ENCODE measurements around the gene C1QTNF9. TPM values are rescaled to one million over a fixed set of nuclear protein-coding genes. Genes with fewer than 3 reads are reported as not detected.
"Not testable (repeated sequence)": the region's sequence is repeated elsewhere in the genome, so short reads cannot be mapped to it uniquely, and the experiment has no call there.

The C1QTNF9 gene
- total RNA-seq, 2 donors from 2014 or later, result 0.14 TPM; not detected in 1

GRCh38 chr13:24348385-24348784 is 39.0 kb downstream of the C1QTNF9 start:
- ATAC-seq (replicated peaks in 1 of 2), result no peak
- DNase-seq, result no peak
- no peaks in the 10 kb centered on the region for H3K36me3 Mint-ChIP-seq (ENCODE audit: insufficient read depth in 2 of 2)

DNA sequence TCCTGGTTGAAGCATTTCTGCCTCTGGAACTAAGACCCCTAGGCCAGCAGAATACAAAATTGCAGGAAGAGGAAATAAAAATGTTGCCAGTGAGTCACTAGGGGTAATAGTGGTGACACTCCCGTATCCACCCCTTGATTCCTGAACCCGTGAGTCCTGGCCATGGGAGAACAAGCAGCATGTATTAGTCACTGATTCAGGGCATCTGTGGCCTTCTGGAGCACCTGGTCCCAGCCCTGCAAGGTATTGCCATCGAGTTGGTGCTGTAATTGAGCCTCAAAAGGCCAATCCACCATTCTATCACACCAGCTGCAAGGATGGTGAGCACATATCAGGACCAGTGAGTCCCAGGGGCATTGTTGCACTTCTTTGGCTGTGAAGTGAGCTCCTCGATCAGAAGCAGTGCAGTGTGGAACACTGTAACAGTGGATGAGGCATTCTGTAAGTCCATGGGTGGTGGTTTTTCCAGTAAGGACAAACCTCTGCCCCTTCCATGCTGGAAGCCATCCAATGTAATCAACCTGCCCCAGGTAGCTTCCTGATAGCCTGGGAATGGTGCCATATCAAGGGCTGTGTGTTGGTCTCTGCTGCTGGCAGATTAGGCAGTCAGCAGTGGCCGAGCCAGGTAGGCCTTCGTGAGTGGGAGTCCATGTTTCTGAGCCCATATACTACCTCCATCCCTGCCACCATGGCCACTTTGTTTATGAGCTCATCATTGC is 39.6 kb downstream of the C1QTNF9 start:
- Mint-ChIP-seq H3K4me1 (ENCODE audit: low read depth) (no peaks in the 10 kb centered on the region), H3K27me3 (ENCODE audit: low read depth) (no peaks in the 10 kb centered on the region), H3K9me3 (no peaks in the 10 kb centered on the region), H3K4me3 (no peak overlapping the region), H3K36me3 (ENCODE audit: insufficient read depth in 2 of 2) (no peaks in the 10 kb centered on the region), H3K27ac (no peak overlapping the region)
- no peak for DNase-seq
- no peak for ATAC-seq (replicated peaks in 1 of 2)

More at GRCh38 chr13:24348385-24348784, 39.0 kb downstream of the C1QTNF9 start:
- Mint-ChIP-seq H3K27me3 (ENCODE audit: low read depth) (no peaks in the 10 kb centered on the region), H3K27ac (no peak overlapping the region), H3K4me3 (no peak overlapping the region), H3K4me1 (ENCODE audit: low read depth) (no peaks in the 10 kb centered on the region), H3K9me3 (no peaks in the 10 kb centered on the region)

DNA sequence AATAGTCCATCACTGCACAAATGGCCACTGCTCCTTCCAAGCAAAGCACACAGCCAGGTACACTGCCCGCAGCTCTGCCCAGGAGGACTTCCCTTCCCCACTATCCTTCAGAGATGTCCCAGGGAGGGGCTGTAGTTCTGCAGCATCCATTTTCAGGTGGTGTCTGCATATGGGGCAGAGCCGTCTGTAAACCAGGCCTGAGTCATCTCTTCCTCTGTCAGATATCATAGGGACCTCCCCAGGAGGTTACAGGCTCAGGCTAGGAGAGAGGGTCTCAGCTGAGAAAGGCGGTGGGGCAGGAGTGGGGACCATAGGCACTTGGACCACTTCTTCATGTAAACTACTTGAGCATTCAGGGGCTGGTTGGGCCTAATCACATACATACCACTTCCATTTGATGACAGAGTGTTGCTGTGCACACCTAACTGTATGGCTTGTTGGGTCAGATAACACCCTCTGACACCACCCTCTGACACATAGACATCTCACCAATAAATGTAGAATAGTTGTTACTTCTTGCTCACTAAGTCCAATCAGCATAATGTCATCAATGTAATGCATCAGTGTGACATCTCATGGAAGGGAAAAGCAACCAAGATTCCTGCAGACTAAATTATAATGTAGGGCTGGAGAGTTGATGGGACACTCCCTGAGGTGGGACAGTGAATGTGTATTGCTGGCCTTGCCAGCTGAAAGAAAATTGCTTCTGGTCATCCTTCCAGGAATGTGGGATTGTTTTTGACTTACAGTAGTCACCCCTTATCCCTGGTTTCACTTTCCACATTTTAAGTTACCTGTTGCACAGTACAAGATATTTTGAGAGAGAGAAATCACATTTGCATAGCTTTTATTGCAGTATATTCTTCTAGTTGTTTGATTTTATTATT is 40.6 kb downstream of the C1QTNF9 start:
- not testable (repeated sequence) for H3K4me3 Mint-ChIP-seq; DNase-seq; H3K27ac Mint-ChIP-seq; H3K36me3 Mint-ChIP-seq (ENCODE audit: insufficient read depth in 2 of 2); H3K4me1 Mint-ChIP-seq (ENCODE audit: low read depth); H3K9me3 Mint-ChIP-seq; H3K27me3 Mint-ChIP-seq (ENCODE audit: low read depth)
- peak; percentile 46 to 50 for ATAC-seq (replicated peaks in 1 of 2)

DNA sequence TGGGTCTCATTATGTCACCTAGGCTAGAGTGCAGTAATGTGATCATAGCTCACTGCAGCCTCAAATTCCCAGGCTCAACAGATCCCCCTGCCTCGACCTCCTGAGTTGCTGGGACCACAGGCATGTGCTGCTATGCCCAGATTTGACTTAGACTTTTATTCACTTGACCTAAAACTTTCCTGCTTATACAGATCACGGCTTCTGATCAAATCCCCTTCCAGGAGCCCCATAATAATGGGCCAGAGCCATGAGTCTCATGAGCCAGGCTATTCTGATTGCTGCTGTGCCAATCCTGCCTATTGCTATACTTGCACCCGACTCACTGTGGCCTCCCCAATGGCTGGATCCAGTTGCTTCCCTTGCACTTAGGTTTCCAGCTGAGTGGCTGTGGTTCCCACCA is 42.0 kb downstream of the C1QTNF9 start:
- no peak overlapping the region for H3K27ac Mint-ChIP-seq
- H3K4me3 Mint-ChIP-seq, result no peak overlapping the region
- no peaks in the 10 kb centered on the region for H3K4me1 Mint-ChIP-seq (ENCODE audit: low read depth)
- ATAC-seq (replicated peaks in 1 of 2), result no peak
- H3K9me3 Mint-ChIP-seq, result no peaks in the 10 kb centered on the region
- DNase-seq, result no peak
- no peaks in the 10 kb centered on the region for H3K36me3 Mint-ChIP-seq (ENCODE audit: insufficient read depth in 2 of 2)
- no peaks in the 10 kb centered on the region for H3K27me3 Mint-ChIP-seq (ENCODE audit: low read depth)

DNA sequence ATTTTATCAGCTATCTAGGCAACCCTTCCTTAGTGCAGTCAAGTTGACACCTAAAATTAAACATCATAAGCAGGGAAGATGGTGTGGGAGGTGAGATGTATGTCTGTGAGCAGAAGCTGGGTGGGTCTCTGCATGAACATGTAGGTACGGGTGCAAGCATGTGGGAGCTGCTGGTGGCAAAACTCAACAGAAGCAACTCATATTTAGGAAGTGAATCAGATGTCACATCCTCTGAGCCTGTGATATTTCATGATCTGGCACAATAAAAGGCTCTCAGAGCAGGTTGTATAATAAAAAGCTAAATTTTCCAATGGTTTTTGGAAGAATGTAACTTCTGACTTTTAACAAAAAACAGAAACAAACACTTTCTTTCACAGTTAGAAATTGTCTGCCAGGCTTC is 44.4 kb downstream of the C1QTNF9 start:
- Mint-ChIP-seq H3K36me3 (ENCODE audit: insufficient read depth in 2 of 2) (no peaks in the 10 kb centered on the region), H3K27ac (no peak overlapping the region), H3K27me3 (ENCODE audit: low read depth) (no peaks in the 10 kb centered on the region), H3K4me1 (ENCODE audit: low read depth) (no peaks in the 10 kb centered on the region), H3K4me3 (no peak overlapping the region), H3K9me3 (no peaks in the 10 kb centered on the region)
- DNase-seq, result no peak
- no peak for ATAC-seq (replicated peaks in 1 of 2)

DNA sequence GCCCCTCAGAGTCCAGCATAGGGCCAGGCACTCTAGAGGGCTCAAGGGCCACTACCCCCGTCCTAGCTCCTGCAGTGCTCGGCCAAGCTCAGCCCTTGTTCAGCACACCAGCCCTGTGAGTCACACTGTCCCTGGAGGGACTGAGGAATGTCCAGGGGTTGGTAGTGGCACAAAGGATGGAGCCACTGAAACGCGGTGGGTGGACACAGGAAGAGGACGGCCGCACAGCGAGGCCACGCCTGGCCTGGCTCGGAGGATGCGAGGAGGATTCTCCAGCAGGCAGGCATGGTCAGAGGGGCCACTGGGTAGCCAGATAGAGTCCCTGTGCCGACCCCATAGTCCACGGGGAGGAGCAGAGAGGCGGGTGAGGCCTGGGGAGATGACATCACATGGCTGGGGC is 45.7 kb downstream of the C1QTNF9 start:
- H3K4me3 Mint-ChIP-seq, result no peak overlapping the region
- no peaks in the 10 kb centered on the region for H3K9me3 Mint-ChIP-seq
- H3K36me3 Mint-ChIP-seq (ENCODE audit: insufficient read depth in 2 of 2), result no peaks in the 10 kb centered on the region
- DNase-seq (no peak), ATAC-seq (replicated peaks in 1 of 2) (no peak)
- no peak overlapping the region for H3K27ac Mint-ChIP-seq
- no peaks in the 10 kb centered on the region for H3K4me1 Mint-ChIP-seq (ENCODE audit: low read depth)
- no peaks in the 10 kb centered on the region for H3K27me3 Mint-ChIP-seq (ENCODE audit: low read depth)

DNA sequence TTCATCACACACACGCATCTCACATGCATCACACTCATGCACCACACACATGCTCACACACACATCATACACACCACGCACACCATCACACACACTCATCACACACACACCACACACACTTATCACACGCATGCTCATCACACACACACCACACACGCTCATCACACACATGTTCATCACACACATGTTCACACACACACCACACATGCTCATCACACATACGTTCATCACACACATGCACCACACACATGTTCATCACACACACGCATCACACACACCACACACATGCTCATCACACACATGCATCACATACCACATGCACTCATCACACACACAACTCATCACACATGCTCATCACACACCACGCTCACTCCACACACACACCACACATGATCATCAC is 46.9 kb downstream of the C1QTNF9 start:
- DNase-seq, result no peak
- Mint-ChIP-seq H3K27me3 (ENCODE audit: low read depth) (no peaks in the 10 kb centered on the region), H3K4me1 (ENCODE audit: low read depth) (no peaks in the 10 kb centered on the region), H3K27ac (no peak overlapping the region), H3K9me3 (no peaks in the 10 kb centered on the region), H3K4me3 (no peak overlapping the region), H3K36me3 (ENCODE audit: insufficient read depth in 2 of 2) (no peaks in the 10 kb centered on the region)
- no peak for ATAC-seq (replicated peaks in 1 of 2)

- Mint-ChIP-seq H3K4me3 (no peak overlapping the region), H3K36me3 (ENCODE audit: insufficient read depth in 2 of 2) (no peaks in the 10 kb centered on the region), H3K27ac (no peak overlapping the region), H3K4me1 (ENCODE audit: low read depth) (no peaks in the 10 kb centered on the region), H3K27me3 (ENCODE audit: low read depth) (no peaks in the 10 kb centered on the region), H3K9me3 (no peaks in the 10 kb centered on the region)
- DNase-seq (no peak), ATAC-seq (replicated peaks in 1 of 2) (no peak)
Measured at GRCh38 chr13:24356837-24357236, 47.5 kb downstream of the C1QTNF9 start.

DNA sequence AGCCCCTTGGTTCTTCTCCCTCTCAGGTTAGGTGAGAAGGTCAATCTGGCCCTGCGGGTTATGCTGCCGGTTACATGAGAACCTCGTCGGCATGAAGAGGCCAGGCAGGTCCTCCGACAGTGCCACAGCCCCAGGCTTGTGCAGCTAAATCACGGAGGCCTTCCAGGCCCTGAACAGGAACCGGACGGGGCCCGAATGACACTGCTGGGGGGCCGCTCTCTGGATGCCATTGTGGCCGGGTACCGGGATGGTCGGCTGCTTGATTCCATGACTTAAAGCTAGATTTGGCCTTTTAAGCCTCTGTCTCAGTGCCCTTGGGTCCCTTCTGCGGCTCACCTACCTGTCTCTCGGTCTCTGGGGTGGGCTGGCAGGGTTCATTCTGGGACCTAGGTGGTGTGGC is 48.4 kb downstream of the C1QTNF9 start:
- no peaks in the 10 kb centered on the region for H3K27me3 Mint-ChIP-seq (ENCODE audit: low read depth)
- H3K9me3 Mint-ChIP-seq, result no peaks in the 10 kb centered on the region
- H3K4me1 Mint-ChIP-seq (ENCODE audit: low read depth), result no peaks in the 10 kb centered on the region
- ATAC-seq (replicated peaks in 1 of 2) (no peak), DNase-seq (no peak)
- H3K36me3 Mint-ChIP-seq (ENCODE audit: insufficient read depth in 2 of 2), result no peaks in the 10 kb centered on the region
- H3K4me3 Mint-ChIP-seq, result no peak overlapping the region
- no peak overlapping the region for H3K27ac Mint-ChIP-seq

DNA sequence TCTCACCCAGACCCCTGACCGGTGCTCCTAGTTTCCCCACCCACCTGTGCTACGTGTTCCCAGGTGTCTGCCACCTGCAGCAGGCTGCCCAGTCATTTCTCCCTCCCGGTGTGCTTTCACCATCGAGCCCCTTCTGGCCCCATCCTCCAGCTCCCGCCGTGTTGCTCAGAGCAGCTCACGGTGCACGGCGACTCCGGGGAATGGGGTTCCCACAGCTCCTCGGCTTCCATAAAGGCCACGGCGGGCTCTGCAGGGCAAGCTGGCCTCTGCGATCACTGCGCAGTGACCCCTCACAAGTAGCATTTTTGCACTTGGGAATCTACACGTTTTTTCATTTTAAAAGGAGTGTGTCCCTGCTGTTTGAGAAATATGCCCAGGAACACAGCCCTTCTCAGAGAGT is 49.5 kb downstream of the C1QTNF9 start:
- H3K36me3 Mint-ChIP-seq (ENCODE audit: insufficient read depth in 2 of 2); H3K9me3 Mint-ChIP-seq; H3K27ac Mint-ChIP-seq; ATAC-seq (replicated peaks in 1 of 2); H3K4me1 Mint-ChIP-seq (ENCODE audit: low read depth); H3K4me3 Mint-ChIP-seq; H3K27me3 Mint-ChIP-seq (ENCODE audit: low read depth); DNase-seq: not testable (repeated sequence)

- not testable (repeated sequence) for H3K4me3 Mint-ChIP-seq; H3K4me1 Mint-ChIP-seq (ENCODE audit: low read depth); H3K9me3 Mint-ChIP-seq; H3K27me3 Mint-ChIP-seq (ENCODE audit: low read depth); H3K27ac Mint-ChIP-seq; DNase-seq; ATAC-seq (replicated peaks in 1 of 2); H3K36me3 Mint-ChIP-seq (ENCODE audit: insufficient read depth in 2 of 2)
Measured at GRCh38 chr13:24359252-24359651, 49.9 kb downstream of the C1QTNF9 start.

DNA sequence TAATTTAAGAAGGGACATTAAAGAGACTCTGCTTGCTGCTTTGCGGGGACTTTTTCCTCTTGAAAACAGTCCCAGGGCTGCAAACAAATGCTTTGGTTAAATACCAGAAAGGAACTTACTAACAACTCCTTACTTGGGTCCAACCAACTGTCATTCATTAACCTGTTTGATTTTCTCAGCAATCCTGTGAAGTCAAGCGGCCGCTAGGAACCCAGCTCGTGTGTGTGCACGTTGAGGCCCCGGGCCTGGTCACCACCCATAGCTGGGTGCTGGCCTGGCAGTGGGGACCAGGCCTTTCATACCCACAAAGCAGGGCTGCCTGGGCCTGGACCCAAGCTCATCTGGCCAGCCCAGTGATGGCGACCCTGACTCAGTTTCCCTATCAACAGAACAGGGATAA is 50.7 kb downstream of the C1QTNF9 start:
- Mint-ChIP-seq H3K4me3 (no peak overlapping the region), H3K27ac (no peak overlapping the region), H3K9me3 (no peaks in the 10 kb centered on the region), H3K36me3 (ENCODE audit: insufficient read depth in 2 of 2) (no peaks in the 10 kb centered on the region), H3K4me1 (ENCODE audit: low read depth) (no peaks in the 10 kb centered on the region), H3K27me3 (ENCODE audit: low read depth) (no peaks in the 10 kb centered on the region)
- no peak for DNase-seq
- no peak for ATAC-seq (replicated peaks in 1 of 2)

- no peaks in the 10 kb centered on the region for H3K4me1 Mint-ChIP-seq (ENCODE audit: low read depth)
- DNase-seq (no peak), ATAC-seq (replicated peaks in 1 of 2) (no peak)
- no peaks in the 10 kb centered on the region for H3K9me3 Mint-ChIP-seq
- no peak overlapping the region for H3K4me3 Mint-ChIP-seq
- H3K27me3 Mint-ChIP-seq (ENCODE audit: low read depth), result no peaks in the 10 kb centered on the region
- no peaks in the 10 kb centered on the region for H3K36me3 Mint-ChIP-seq (ENCODE audit: insufficient read depth in 2 of 2)
- no peak overlapping the region for H3K27ac Mint-ChIP-seq
Measured at GRCh38 chr13:24361113-24361512, 51.7 kb downstream of the C1QTNF9 start.

All from activated T-cell treated with anti-CD3 and anti-CD28 coated beads, Interleukin-2, amount 50 U/mL, for 72 hours (primary cell).